Measurements from ENCODE around the gene ZNF614. TPM values are rescaled to one million over a fixed set of nuclear protein-coding genes. Genes with fewer than 3 reads are reported as not detected.
"Not testable (repeated sequence)": the region's sequence is repeated elsewhere in the genome, so short reads cannot be mapped to it uniquely, and the experiment has no call there.

ZNF614 gene
- polyA plus RNA-seq, 3 donors = 17.3 to 19.0 (median 17.8) TPM

- no peak for DNase-seq (ENCODE audit: low read depth in 3 of 3, low spot score in 2 of 3)
Measured at GRCh38 chr19:51993422-51993821, 34.8 kb downstream of the ZNF614 start.

- peak; percentile 86 to 94 (median 90) for DNase-seq (ENCODE audit: low read depth in 3 of 3, low spot score in 2 of 3)
Measured at GRCh38 chr19:51986309-51987291, 41.6 kb downstream of the ZNF614 start, which contains the start of gene ZNF350. Gene ZNF350 (minus strand): TSS chr19:51986840. CDS start chr19:51974360, 12,480 bp downstream.

GRCh38 chr19:51983361-51983760 is 44.8 kb downstream of the ZNF614 start:
- DNase-seq (ENCODE audit: low read depth in 3 of 3, low spot score in 2 of 3) = no peak

- not testable (repeated sequence) for DNase-seq (ENCODE audit: low read depth in 3 of 3, low spot score in 2 of 3)
Measured at GRCh38 chr19:51980926-51981325, 47.3 kb downstream of the ZNF614 start.

GRCh38 chr19:51980116-51980736 is 48.0 kb downstream of the ZNF614 start:
- no peak for DNase-seq (ENCODE audit: low read depth in 3 of 3, low spot score in 2 of 3)

- no peak for DNase-seq (ENCODE audit: low read depth in 3 of 3, low spot score in 2 of 3)
Measured at GRCh38 chr19:51978882-51979281, 49.3 kb downstream of the ZNF614 start.

- no peak for DNase-seq (ENCODE audit: low read depth in 3 of 3, low spot score in 2 of 3)
Measured at GRCh38 chr19:51977346-51977745, 50.8 kb downstream of the ZNF614 start.

- no peak for DNase-seq (ENCODE audit: low read depth in 3 of 3, low spot score in 2 of 3)
Measured at GRCh38 chr19:51976852-51977251, 51.3 kb downstream of the ZNF614 start.

GRCh38 chr19:51975787-51976186 is 52.4 kb downstream of the ZNF614 start:
- not testable (repeated sequence) for DNase-seq (ENCODE audit: low read depth in 3 of 3, low spot score in 2 of 3)

GRCh38 chr19:51971624-51972023 is 56.6 kb downstream of the ZNF614 start:
- no peak for DNase-seq (ENCODE audit: low read depth in 3 of 3, low spot score in 2 of 3)

- no peak for DNase-seq (ENCODE audit: low read depth in 3 of 3, low spot score in 2 of 3)
Measured at GRCh38 chr19:51970718-51971117, 57.5 kb downstream of the ZNF614 start.

GRCh38 chr19:51965583-51965982 is 62.6 kb downstream of the ZNF614 start:
- DNase-seq (ENCODE audit: low read depth in 3 of 3, low spot score in 2 of 3) = no peak

Other genes with a start within 250 kb of the ZNF614 start
- under 1 TPM; 0.17 to 0.49 (median 0.34) TPM for gene FPR3, start 233.2 kb downstream of the ZNF614 start, polyA plus RNA-seq (ENCODE audit: insufficient read length in 3 of 3)
- gene ZNF577, start 140.4 kb downstream of the ZNF614 start, polyA plus RNA-seq (ENCODE audit: insufficient read length in 3 of 3) = 10 to 100 TPM; 38.8 to 50.2 (median 44.5) TPM
- gene ZNF649, start 123.4 kb downstream of the ZNF614 start, polyA plus RNA-seq (ENCODE audit: insufficient read length in 3 of 3) = 10 to 100 TPM; 29.1 to 34.0 (median 33.0) TPM
- 10 to 100 TPM; 12.3 to 16.9 (median 16.5) TPM for gene ZNF613, start 100.9 kb downstream of the ZNF614 start, polyA plus RNA-seq (ENCODE audit: insufficient read length in 3 of 3)
- 10 to 100 TPM; 18.8 to 22.8 (median 21.5) TPM for gene ZNF350, start 41.5 kb downstream of the ZNF614 start, polyA plus RNA-seq (ENCODE audit: insufficient read length in 3 of 3)
- gene ZNF615, start 20.2 kb downstream of the ZNF614 start, polyA plus RNA-seq (ENCODE audit: insufficient read length in 3 of 3) = 10 to 100 TPM; 19.6 to 20.5 (median 20.4) TPM
- gene ZNF432, start 20.5 kb upstream of the ZNF614 start, polyA plus RNA-seq (ENCODE audit: insufficient read length in 3 of 3) = 10 to 100 TPM; 21.3 to 25.0 (median 23.0) TPM
- gene ZNF841, start 67.4 kb upstream of the ZNF614 start, polyA plus RNA-seq (ENCODE audit: insufficient read length in 3 of 3) = 10 to 100 TPM; 12.7 to 16.2 (median 13.8) TPM
- gene ZNF616, start 111.6 kb upstream of the ZNF614 start, polyA plus RNA-seq (ENCODE audit: insufficient read length in 3 of 3) = 10 to 100 TPM; 21.3 to 22.0 (median 21.8) TPM
- 10 to 100 TPM; 17.2 to 21.4 (median 18.2) TPM for gene ZNF836, start 143.2 kb upstream of the ZNF614 start, polyA plus RNA-seq (ENCODE audit: insufficient read length in 3 of 3)
- gene PPP2R1A, start 161.7 kb upstream of the ZNF614 start, polyA plus RNA-seq (ENCODE audit: insufficient read length in 3 of 3) = 100 to 1,000 TPM; 423 to 502 (median 490) TPM
- 10 to 100 TPM; 19.7 to 25.0 (median 23.5) TPM for gene ZNF766, start 241.2 kb upstream of the ZNF614 start, polyA plus RNA-seq (ENCODE audit: insufficient read length in 3 of 3)

All from right renal cortex interstitium (tissue), 3 donors.